Memory B cell (primary cell): Measurements from ENCODE around the gene ORC3.
A peak's percentile ranks its signal among the peaks of the same experiment; 100 is the strongest.

Experiments
- ATAC-seq: fragments of 150-1000 bp; cut with Tn5 transposase; 2 replicates; pipeline ENCODE4 v1.10.0; 2021; ENCODE audit warnings: low read depth, mild to moderate bottlenecking, moderate library complexity
- DNase-seq, 2 donors: peaks; one replicate each; pipeline ENCODE4 v3.0.0; 2022; ENCODE audit warnings: low spot score in 2 of 2
- H3K27ac Mint-ChIP-seq: one replicate; pipeline ENCODE4 v1.8.0; 2022; ENCODE audit warnings: mild to moderate bottlenecking, moderate library complexity, mixed read lengths
- H3K27me3 Mint-ChIP-seq: one replicate; pipeline ENCODE4 v1.8.0; 2022; ENCODE audit warnings: mixed read lengths
- H3K36me3 Mint-ChIP-seq: one replicate; pipeline ENCODE4 v1.8.0; 2022; ENCODE audit warnings: mild to moderate bottlenecking, mixed read lengths
- H3K4me1 Mint-ChIP-seq: one replicate; pipeline ENCODE4 v1.8.0; 2022; ENCODE audit warnings: mixed read lengths
- H3K4me3 Mint-ChIP-seq: one replicate; pipeline ENCODE4 v1.8.0; 2022; ENCODE audit warnings: mild to moderate bottlenecking, moderate library complexity, mixed read lengths
- H3K9me3 Mint-ChIP-seq: one replicate; pipeline ENCODE4 v1.8.0; 2022; ENCODE audit warnings: mixed read lengths

ORC3 gene

GRCh38 chr6:87658516-87658915 is 68.6 kb downstream of the ORC3 start:
- Mint-ChIP-seq H3K27ac (no peak overlapping the region), H3K4me3 (no peak overlapping the region), H3K9me3 (no peaks in the 10 kb centered on the region), H3K27me3 (no peaks in the 10 kb centered on the region), H3K4me1 (no peaks in the 10 kb centered on the region), H3K36me3 (peaks cover 17% of the 10 kb centered on the region)
- no peak for ATAC-seq
- no peak for DNase-seq

- ATAC-seq (no peak), DNase-seq (no peak)
- H3K27ac Mint-ChIP-seq: peak overlapping the region; percentile 63
- no peaks in the 10 kb centered on the region for H3K27me3 Mint-ChIP-seq
- H3K4me3 Mint-ChIP-seq: no peak overlapping the region
- peaks cover 15% of the 10 kb centered on the region for H3K36me3 Mint-ChIP-seq
- no peaks in the 10 kb centered on the region for H3K4me1 Mint-ChIP-seq
- no peaks in the 10 kb centered on the region for H3K9me3 Mint-ChIP-seq
Measured at GRCh38 chr6:87660226-87660911, 70.4 kb downstream of the ORC3 start.

GRCh38 chr6:87661016-87661415 is 71.1 kb downstream of the ORC3 start:
- H3K4me3 Mint-ChIP-seq: no peak overlapping the region
- DNase-seq (no peak), ATAC-seq (no peak)
- no peaks in the 10 kb centered on the region for H3K9me3 Mint-ChIP-seq
- H3K27me3 Mint-ChIP-seq: no peaks in the 10 kb centered on the region
- H3K36me3 Mint-ChIP-seq: peaks cover 15% of the 10 kb centered on the region
- H3K27ac Mint-ChIP-seq: peak overlapping the region; percentile 63
- no peaks in the 10 kb centered on the region for H3K4me1 Mint-ChIP-seq

GRCh38 chr6:87661503-87661902 is 71.6 kb downstream of the ORC3 start:
- Mint-ChIP-seq H3K4me3 (no peak overlapping the region), H3K27ac (peak overlapping the region; percentile 63), H3K36me3 (peaks cover 16% of the 10 kb centered on the region), H3K27me3 (no peaks in the 10 kb centered on the region), H3K4me1 (no peaks in the 10 kb centered on the region), H3K9me3 (no peaks in the 10 kb centered on the region)
- ATAC-seq: no peak
- DNase-seq: no peak

- no peak for DNase-seq
- H3K4me1 Mint-ChIP-seq: no peaks in the 10 kb centered on the region
- H3K4me3 Mint-ChIP-seq: no peak overlapping the region
- H3K27ac Mint-ChIP-seq: no peak overlapping the region
- H3K9me3 Mint-ChIP-seq: no peaks in the 10 kb centered on the region
- ATAC-seq: no peak
- no peaks in the 10 kb centered on the region for H3K27me3 Mint-ChIP-seq
- peaks cover 12% of the 10 kb centered on the region for H3K36me3 Mint-ChIP-seq
Measured at GRCh38 chr6:87663434-87663833, 73.5 kb downstream of the ORC3 start.

GRCh38 chr6:87664921-87665485 is 75.1 kb downstream of the ORC3 start:
- no peak overlapping the region for H3K27ac Mint-ChIP-seq
- DNase-seq (no peak), ATAC-seq (no peak)
- H3K27me3 Mint-ChIP-seq: no peaks in the 10 kb centered on the region
- H3K4me1 Mint-ChIP-seq: no peaks in the 10 kb centered on the region
- peaks cover 12% of the 10 kb centered on the region for H3K36me3 Mint-ChIP-seq
- no peaks in the 10 kb centered on the region for H3K9me3 Mint-ChIP-seq
- no peak overlapping the region for H3K4me3 Mint-ChIP-seq

- no peaks in the 10 kb centered on the region for H3K9me3 Mint-ChIP-seq
- no peak for DNase-seq
- H3K27me3 Mint-ChIP-seq: no peaks in the 10 kb centered on the region
- H3K4me1 Mint-ChIP-seq: peaks cover 10% of the 10 kb centered on the region
- peak overlapping the region; percentile 26 for H3K27ac Mint-ChIP-seq
- H3K4me3 Mint-ChIP-seq: no peak overlapping the region
- peaks cover 19% of the 10 kb centered on the region for H3K36me3 Mint-ChIP-seq
- ATAC-seq: no peak
Measured at GRCh38 chr6:87667032-87667431, 77.1 kb downstream of the ORC3 start.

GRCh38 chr6:87668013-87668412 is 78.1 kb downstream of the ORC3 start:
- DNase-seq: no peak
- Mint-ChIP-seq H3K4me1 (peaks cover 10% of the 10 kb centered on the region), H3K36me3 (peaks cover 22% of the 10 kb centered on the region), H3K27ac (peak overlapping the region; percentile 20), H3K9me3 (no peaks in the 10 kb centered on the region), H3K27me3 (no peaks in the 10 kb centered on the region), H3K4me3 (no peak overlapping the region)
- ATAC-seq: no peak

- H3K27me3 Mint-ChIP-seq: no peaks in the 10 kb centered on the region
- H3K4me1 Mint-ChIP-seq: peaks cover 10% of the 10 kb centered on the region
- H3K27ac Mint-ChIP-seq: peak overlapping the region; percentile 69
- H3K4me3 Mint-ChIP-seq: no peak overlapping the region
- peak; percentile 29 for ATAC-seq
- H3K36me3 Mint-ChIP-seq: peaks cover 18% of the 10 kb centered on the region
- no peaks in the 10 kb centered on the region for H3K9me3 Mint-ChIP-seq
- no peak for DNase-seq
Measured at GRCh38 chr6:87669051-87669450, 79.1 kb downstream of the ORC3 start.

GRCh38 chr6:87670707-87671106 is 80.8 kb downstream of the ORC3 start:
- no peaks in the 10 kb centered on the region for H3K9me3 Mint-ChIP-seq
- no peak overlapping the region for H3K4me3 Mint-ChIP-seq
- ATAC-seq (no peak), DNase-seq (no peak)
- H3K27ac Mint-ChIP-seq: peak overlapping the region; percentile 81
- H3K36me3 Mint-ChIP-seq: peaks cover 21% of the 10 kb centered on the region
- H3K4me1 Mint-ChIP-seq: peaks cover 10% of the 10 kb centered on the region
- H3K27me3 Mint-ChIP-seq: no peaks in the 10 kb centered on the region

DNA sequence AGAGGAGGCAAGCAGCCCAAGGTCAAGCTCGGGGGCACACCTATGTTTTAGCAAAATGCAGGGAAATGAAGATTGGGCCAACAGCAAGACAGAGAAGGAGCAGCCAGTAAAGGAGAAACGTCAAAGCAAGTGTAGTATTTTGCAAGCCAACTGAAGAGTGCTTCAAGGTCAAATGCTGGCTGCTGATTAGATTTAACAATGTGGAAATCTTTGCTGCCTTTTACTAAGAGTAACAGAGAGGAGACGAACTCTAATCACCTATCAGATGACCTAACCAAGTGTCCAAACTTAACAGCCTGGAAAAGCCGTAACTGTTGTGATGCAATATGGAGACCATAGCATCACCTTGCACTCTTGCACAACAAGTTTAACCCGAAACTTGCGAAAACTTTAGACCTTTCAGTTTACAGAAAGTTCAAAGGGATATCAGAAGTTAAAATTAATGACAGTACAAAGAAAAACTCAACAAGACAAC is 81.7 kb downstream of the ORC3 start:
- DNase-seq (no peak), ATAC-seq (no peak)
- Mint-ChIP-seq H3K4me3 (no peak overlapping the region), H3K27me3 (no peaks in the 10 kb centered on the region), H3K9me3 (no peaks in the 10 kb centered on the region), H3K4me1 (peaks cover 10% of the 10 kb centered on the region), H3K36me3 (peaks cover 21% of the 10 kb centered on the region), H3K27ac (peak overlapping the region; percentile 81)

GRCh38 chr6:87672641-87673040 is 82.7 kb downstream of the ORC3 start:
- H3K36me3 Mint-ChIP-seq: peaks cover 20% of the 10 kb centered on the region

GRCh38 chr6:87673237-87673636 is 83.3 kb downstream of the ORC3 start:
- Mint-ChIP-seq H3K27ac (no peak overlapping the region), H3K4me3 (no peak overlapping the region), H3K9me3 (no peaks in the 10 kb centered on the region), H3K27me3 (no peaks in the 10 kb centered on the region), H3K36me3 (peaks cover 24% of the 10 kb centered on the region), H3K4me1 (peaks cover 10% of the 10 kb centered on the region)
- DNase-seq (no peak), ATAC-seq (no peak)

More at GRCh38 chr6:87672641-87673040, 82.7 kb downstream of the ORC3 start:
- DNase-seq (no peak), ATAC-seq (no peak)
- no peak overlapping the region for H3K4me3 Mint-ChIP-seq
- peaks cover 10% of the 10 kb centered on the region for H3K4me1 Mint-ChIP-seq
- peak overlapping the region; percentile 81 for H3K27ac Mint-ChIP-seq
- no peaks in the 10 kb centered on the region for H3K27me3 Mint-ChIP-seq
- H3K9me3 Mint-ChIP-seq: no peaks in the 10 kb centered on the region

DNA sequence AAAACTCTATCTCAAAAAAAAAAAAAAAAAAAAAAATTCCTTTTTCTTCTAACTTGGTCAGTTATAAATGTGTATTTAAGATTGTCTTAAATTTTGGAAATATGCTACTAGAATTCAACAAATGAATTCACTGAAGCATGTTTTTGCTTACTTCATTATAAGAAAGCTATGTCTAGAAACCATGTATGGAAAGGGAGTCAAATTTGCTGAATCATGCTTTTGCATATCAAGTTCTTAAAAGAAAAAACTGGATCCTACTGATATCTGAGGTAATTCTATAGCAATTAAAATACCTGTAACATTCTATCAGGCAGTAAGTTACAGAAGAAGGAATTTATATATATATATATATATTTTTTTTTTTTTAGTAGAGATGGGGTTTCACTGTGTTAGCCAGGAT is 84.4 kb downstream of the ORC3 start:
- Mint-ChIP-seq H3K36me3 (peaks cover 24% of the 10 kb centered on the region), H3K27me3 (no peaks in the 10 kb centered on the region), H3K9me3 (no peaks in the 10 kb centered on the region), H3K27ac (no peak overlapping the region), H3K4me3 (no peak overlapping the region), H3K4me1 (peaks cover 10% of the 10 kb centered on the region)
- DNase-seq (no peak), ATAC-seq (no peak)
